ENCODE measurements around the gene PSKH1. TPM values are rescaled to one million over a fixed set of nuclear protein-coding genes. Genes with fewer than 3 reads are reported as not detected.
"Not testable (repeated sequence)": the region's sequence is repeated elsewhere in the genome, so short reads cannot be mapped to it uniquely, and the experiment has no call there.

Gene PSKH1
- total RNA-seq, 1 donor from 2014 or later, result 31.2 TPM

- DNase-seq (ENCODE audit: low spot score), result no peak
Measured at GRCh38 chr16:67886387-67886786, 6.7 kb upstream of the PSKH1 start.

GRCh38 chr16:67888331-67888730 lies 4.7 kb upstream of the PSKH1 start:
- DNase-seq (ENCODE audit: low spot score), result no peak

GRCh38 chr16:67892375-67892774 lies 679 bp upstream of the PSKH1 start:
- DNase-seq (ENCODE audit: low spot score), result no peak

- DNase-seq (ENCODE audit: low spot score), result no peak
Measured at GRCh38 chr16:67893743-67894399, 817 bp downstream of the PSKH1 start.

- DNase-seq (ENCODE audit: low spot score), result no peak
Measured at GRCh38 chr16:67897231-67897630, 4.2 kb downstream of the PSKH1 start.

- no peak for DNase-seq (ENCODE audit: low spot score)
Measured at GRCh38 chr16:67901734-67902133, 8.7 kb downstream of the PSKH1 start.

- no peak for DNase-seq (ENCODE audit: low spot score)
Measured at GRCh38 chr16:67902831-67903230, 9.8 kb downstream of the PSKH1 start.

- DNase-seq (ENCODE audit: low spot score), result no peak
Measured at GRCh38 chr16:67907397-67908180, 14.5 kb downstream of the PSKH1 start.

GRCh38 chr16:67909056-67909742 lies 16.1 kb downstream of the PSKH1 start:
- DNase-seq (ENCODE audit: low spot score), result no peak

GRCh38 chr16:67910158-67910557 lies 17.1 kb downstream of the PSKH1 start:
- DNase-seq (ENCODE audit: low spot score), result no peak

GRCh38 chr16:67914758-67915495 lies 21.9 kb downstream of the PSKH1 start:
- DNase-seq (ENCODE audit: low spot score), result no peak

- not testable (repeated sequence) for DNase-seq (ENCODE audit: low spot score)
Measured at GRCh38 chr16:67915496-67915769, 22.4 kb downstream of the PSKH1 start.

- DNase-seq (ENCODE audit: low spot score), result no peak
Measured at GRCh38 chr16:67915831-67916723, 23.0 kb downstream of the PSKH1 start.

GRCh38 chr16:67917140-67917851 lies 24.2 kb downstream of the PSKH1 start:
- DNase-seq (ENCODE audit: low spot score), result no peak

- DNase-seq (ENCODE audit: low spot score), result no peak
Measured at GRCh38 chr16:67917852-67918236, 24.8 kb downstream of the PSKH1 start.

GRCh38 chr16:67919622-67920221 lies 26.7 kb downstream of the PSKH1 start:
- no peak for DNase-seq (ENCODE audit: low spot score)

GRCh38 chr16:67922221-67922620 lies 29.2 kb downstream of the PSKH1 start:
- DNase-seq (ENCODE audit: low spot score), result no peak

- DNase-seq (ENCODE audit: low spot score), result no peak
Measured at GRCh38 chr16:67922740-67923139, 29.7 kb downstream of the PSKH1 start.

GRCh38 chr16:67923414-67924116 lies 30.5 kb downstream of the PSKH1 start:
- no peak for DNase-seq (ENCODE audit: low spot score)

All from ureter (tissue), 1 donor.